Lower lobe of right lung (tissue), 2 donors: ENCODE measurements around the gene SOX8. TPM values are rescaled to one million over a fixed set of nuclear protein-coding genes. Genes with fewer than 3 reads are reported as not detected.

Source experiments
- ATAC-seq, 2 donors: fragments of 200-7000 bp; cut with Tn5 transposase; one replicate each; pipeline ENCODE4 v1.9.1; 2020 to 2022; ENCODE audit warnings: mild to moderate bottlenecking in 2 of 2, moderate library complexity in 2 of 2
- DNase-seq: peaks from one replicate; pipeline ENCODE4 v3.0.0-alpha.2; 2020
- H3K27ac ChIP-seq: fragments of 200-600 bp; one replicate; pipeline ENCODE4 v1.8.0; 2022
- H3K27me3 ChIP-seq: fragments of 200-600 bp; one replicate; pipeline ENCODE4 v1.8.0; 2022; ENCODE audit warnings: low read depth
- H3K36me3 ChIP-seq: fragments of 200-600 bp; one replicate; pipeline ENCODE4 v1.8.0; 2022; ENCODE audit warnings: mild to moderate bottlenecking
- H3K4me1 ChIP-seq: fragments of 200-600 bp; one replicate; pipeline ENCODE4 v1.8.0; 2022
- H3K4me3 ChIP-seq: fragments of 200-600 bp; one replicate; pipeline ENCODE4 v1.8.0; 2022; ENCODE audit warnings: mild to moderate bottlenecking
- H3K9me3 ChIP-seq: fragments of 200-600 bp; one replicate; pipeline ENCODE4 v1.8.0; 2022
- CTCF ChIP-seq: fragments of 200-600 bp; IDR thresholded peaks from one replicate; pipeline ENCODE4 v1.8.0; 2022; ENCODE audit warnings: antibody characterized with exemption, mild to moderate bottlenecking
- intact Hi-C: fragments of 100-400 bp; cut with DNase I; formaldehyde crosslinking; loops from one replicate; pipeline ENCODE4 v1.11.0; 2022
- total RNA-seq: library from RNA; stranded (reverse); fragmentation: NEBNext Ultra II Directional; extraction: Animal tissue kit (Norgen Biotek cat#: 25700); gene quantifications from one replicate; pipeline ENCODE4 v1.2.1, GENCODE V29; 2021
- donor health status: DM: no; HTN: yes; CAD: no; lungs with severe emphysema.

SOX8 gene
- total RNA-seq, 1 donor from 2014 or later: 0.15 TPM

GRCh38 chr16:937311-937710 lies 44.3 kb upstream of the SOX8 start:
- no peak for DNase-seq
- TF ChIP-seq CTCF: no peak
- ATAC-seq: no peak
- Histone ChIP-seq H3K36me3 (peaks cover 40% of the 10 kb centered on the region), H3K27ac (no peak overlapping the region), H3K9me3 (peaks cover 13% of the 10 kb centered on the region), H3K4me3 (no peak overlapping the region), H3K27me3 (no peaks in the 10 kb centered on the region), H3K4me1 (no peaks in the 10 kb centered on the region)
- intact Hi-C loops: no loop called here

- no peak for DNase-seq
- Histone ChIP-seq H3K4me1 (no peaks in the 10 kb centered on the region), H3K27ac (no peak overlapping the region), H3K27me3 (no peaks in the 10 kb centered on the region), H3K9me3 (peaks cover 13% of the 10 kb centered on the region), H3K4me3 (no peak overlapping the region), H3K36me3 (peaks cover 36% of the 10 kb centered on the region)
- intact Hi-C loops: no loop called here
- TF ChIP-seq CTCF: no peak
- no peak for ATAC-seq
Observed at GRCh38 chr16:937723-938122, 43.8 kb upstream of the SOX8 start.

- Histone ChIP-seq H3K36me3 (peaks cover 32% of the 10 kb centered on the region), H3K9me3 (peaks cover 13% of the 10 kb centered on the region), H3K4me3 (no peak overlapping the region), H3K27me3 (no peaks in the 10 kb centered on the region), H3K4me1 (no peaks in the 10 kb centered on the region), H3K27ac (no peak overlapping the region)
- intact Hi-C loops: no loop called here
- no peak for TF ChIP-seq CTCF
- ATAC-seq (peak in 1 of 2 donors; percentile 15), DNase-seq (no peak)
Observed at GRCh38 chr16:938136-938535, 43.4 kb upstream of the SOX8 start.

- peaks cover 13% of the 10 kb centered on the region for H3K9me3 ChIP-seq
- H3K36me3 ChIP-seq: peaks cover 26% of the 10 kb centered on the region
- ATAC-seq (no peak), DNase-seq (no peak)
- H3K27ac ChIP-seq: no peak overlapping the region
- no peak for TF ChIP-seq CTCF
- no peaks in the 10 kb centered on the region for H3K27me3 ChIP-seq
- H3K4me3 ChIP-seq: no peak overlapping the region
- intact Hi-C loops: no loop called here
- H3K4me1 ChIP-seq: no peaks in the 10 kb centered on the region
Observed at GRCh38 chr16:938752-939151, 42.8 kb upstream of the SOX8 start.

GRCh38 chr16:939311-939710 lies 42.3 kb upstream of the SOX8 start:
- H3K27ac ChIP-seq: no peak overlapping the region
- H3K9me3 ChIP-seq: peaks cover 13% of the 10 kb centered on the region
- intact Hi-C loops: no loop called here
- H3K27me3 ChIP-seq: no peaks in the 10 kb centered on the region
- H3K4me3 ChIP-seq: no peak overlapping the region
- no peaks in the 10 kb centered on the region for H3K4me1 ChIP-seq
- no peak for TF ChIP-seq CTCF
- no peak for DNase-seq
- no peak for ATAC-seq
- H3K36me3 ChIP-seq: peaks cover 27% of the 10 kb centered on the region

- H3K4me3 ChIP-seq: no peak overlapping the region
- ATAC-seq (no peak), DNase-seq (no peak)
- H3K9me3 ChIP-seq: peaks cover 13% of the 10 kb centered on the region
- TF ChIP-seq CTCF: no peak
- intact Hi-C loops: no loop called here
- peaks cover 28% of the 10 kb centered on the region for H3K36me3 ChIP-seq
- H3K27me3 ChIP-seq: no peaks in the 10 kb centered on the region
- no peak overlapping the region for H3K27ac ChIP-seq
- H3K4me1 ChIP-seq: no peaks in the 10 kb centered on the region
Observed at GRCh38 chr16:939941-940340, 41.6 kb upstream of the SOX8 start.
